GM12878 (cell line): ENCODE measurements around the gene PACS1. TPM values are rescaled to one million over a fixed set of nuclear protein-coding genes. Genes with fewer than 3 reads are reported as not detected.

ENCODE experiments used
- ASH2L ChIP-seq: fragments of 300-600, 200-600 bp; sonication (generic); IDR thresholded peaks from 2 replicates; pipeline ENCODE4 v1.6.1; 2017; ENCODE audit warnings: low read depth, mild to moderate bottlenecking, borderline replicate concordance
- CBX5 ChIP-seq: sonication (generic); IDR thresholded peaks from 2 replicates; pipeline ENCODE4 v1.6.1; 2016; ENCODE audit warnings: low read depth, moderate library complexity, mild to moderate bottlenecking, inconsistent platforms
- CHD2 ChIP-seq: IDR thresholded peaks from 2 replicates; pipeline ENCODE4 v1.6.1; 2011; ENCODE audit warnings: low read depth, low read length, improper control_type of control experiment, borderline replicate concordance
- DPF2 ChIP-seq: fragments of 450-650 bp; IDR thresholded peaks from 2 replicates; pipeline ENCODE4 v1.6.1; 2017; ENCODE audit warnings: mild to moderate bottlenecking
- HDAC6 ChIP-seq: fragments of 200-600 bp; sonication (generic); IDR thresholded peaks from one replicate; pipeline ENCODE4 v1.8.0; 2017; ENCODE audit warnings: antibody characterized with exemption; ENCODE audit not compliant: unreplicated experiment
- IRF4 ChIP-seq: IDR thresholded peaks from 2 replicates; pipeline ENCODE4 v1.6.1; 2011; ENCODE audit warnings: low read depth, low read length
- RCOR1 ChIP-seq: conservative IDR thresholded peaks from 2 replicates; pipeline ENCODE4 v1.6.1; 2012; ENCODE audit warnings: low read depth, low read length, improper control_type of control experiment
- SMARCA5 ChIP-seq: fragments of 450-650 bp; IDR thresholded peaks from 2 replicates; pipeline ENCODE4 v1.6.1; 2017; ENCODE audit warnings: mild to moderate bottlenecking
- SP1 ChIP-seq: IDR thresholded peaks from one replicate; pipeline ENCODE4 v1.6.1; 2011; ENCODE audit warnings: low read depth, low read length
- STAT3 ChIP-seq: IDR thresholded peaks from 2 replicates; pipeline ENCODE4 v1.6.1; 2011; ENCODE audit warnings: low read depth, low read length, improper control_type of control experiment
- SUPT20H ChIP-seq: IDR thresholded peaks from 2 replicates; pipeline ENCODE4 v1.6.1; 2011; ENCODE audit warnings: low read depth, mild to moderate bottlenecking, low read length, moderate library complexity, borderline replicate concordance; ENCODE audit not compliant: control insufficient read depth
- TAF1 ChIP-seq: IDR thresholded peaks from 2 replicates; pipeline ENCODE4 v1.6.1; 2011; ENCODE audit warnings: mild to moderate bottlenecking, low read depth, low read length, borderline replicate concordance
- TBL1XR1 ChIP-seq: IDR thresholded peaks from 2 replicates; pipeline ENCODE4 v1.6.1; 2012; ENCODE audit warnings: low read depth, low read length, improper control_type of control experiment
- ZNF217 ChIP-seq: fragments of 450-650 bp; IDR thresholded peaks from 2 replicates; pipeline ENCODE4 v1.6.1; 2017; ENCODE audit warnings: antibody characterized with exemption, mild to moderate bottlenecking
- ZNF622 ChIP-seq: fragments of 450-650 bp; IDR thresholded peaks from 2 replicates; pipeline ENCODE4 v1.6.1; 2017; ENCODE audit warnings: mild to moderate bottlenecking, inconsistent platforms
- ZSCAN29 ChIP-seq: fragments of 450-650 bp; IDR thresholded peaks from 2 replicates; pipeline ENCODE4 v1.6.1; 2017; ENCODE audit warnings: mild to moderate bottlenecking, moderate library complexity
- polyA plus RNA-seq, 11 experiments: library from polyadenylated mRNA; depleted of rRNA in 4 of 11; unstranded in 6 of 11; stranded (reverse) in 5 of 11; fragments of >200 nt; fragmentation: Nextera tagmentation in 4 of 11; fragmentation: Illumina TruSeq in 1 of 11; extraction: Ambion mirVana in 4 of 11; extraction: Trizol in 1 of 11; gene quantifications; 1 replicate in 1 of 11; 2 replicates in 10 of 11; pipeline versions ENCODE4 v1.2.1 to v1.2.3, GENCODE V29; 2011 to 2016; ENCODE audit warnings: inconsistent platforms in 2 of 11, missing spikeins in 2 of 11, low read depth in 1 of 11
- total RNA-seq, 4 experiments: library from RNA; depleted of rRNA in 3 of 4; stranded (reverse); fragments of >200 nt in 3 of 4; fragmentation: Illumina TruSeq in 1 of 4; extraction: Trizol in 1 of 4; gene quantifications; 2 replicates each; pipeline versions ENCODE4 v1.2.1 to v1.2.3, GENCODE V29; 2013 to 2021
- TF ChIP-seq, protein P1 (sequence below): fragments of 450-650 bp; formaldehyde crosslinking; IDR thresholded peaks from 2 replicates; pipeline ENCODE4 v1.4.0; 2020; ENCODE audit warnings: mild to moderate bottlenecking, moderate library complexity
- TF ChIP-seq, protein P2 (sequence below): IDR thresholded peaks from 2 replicates; pipeline ENCODE4 v1.6.1; 2012; ENCODE audit warnings: low read depth, low read length, improper control_type of control experiment
- TF ChIP-seq, protein P3 (sequence below): fragments of 450-650 bp; IDR thresholded peaks from 2 replicates; pipeline ENCODE4 v1.6.1; 2018; ENCODE audit warnings: borderline replicate concordance, mild to moderate bottlenecking; ENCODE audit not compliant: partially characterized antibody
- TF ChIP-seq, protein P4 (sequence below): fragments of 450-650 bp; IDR thresholded peaks from 2 replicates; pipeline ENCODE4 v1.6.1; 2017; ENCODE audit warnings: mild to moderate bottlenecking

The PACS1 gene
- total and polyA plus RNA-seq, 10 of the 15 experiments (the other 5 are each of a cell fraction or from before 2014, with no cell fraction given), result 1.1 to 74.3 (median 17.9) TPM

DNA sequence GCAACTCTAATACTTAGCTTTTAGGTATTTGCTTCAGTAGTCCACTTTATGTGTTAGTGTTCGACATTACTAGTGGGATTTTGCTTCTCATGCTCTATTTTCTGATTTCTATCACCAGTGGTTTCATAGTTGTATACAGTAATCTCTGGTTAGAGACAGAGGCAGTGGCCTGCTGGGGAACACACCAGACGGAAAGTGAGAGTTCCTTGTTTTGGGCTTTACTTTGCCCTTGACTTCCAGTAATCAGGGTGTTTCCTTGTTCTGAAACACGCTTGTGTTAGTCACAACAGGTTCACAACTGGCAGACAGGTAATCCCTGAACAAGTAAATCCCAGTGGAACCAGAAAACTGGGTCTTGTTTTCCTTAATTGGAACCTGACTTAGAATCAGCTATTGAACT is 56.0 kb downstream of the PACS1 start (continued):
- TF ChIP-seq, protein P1, sequence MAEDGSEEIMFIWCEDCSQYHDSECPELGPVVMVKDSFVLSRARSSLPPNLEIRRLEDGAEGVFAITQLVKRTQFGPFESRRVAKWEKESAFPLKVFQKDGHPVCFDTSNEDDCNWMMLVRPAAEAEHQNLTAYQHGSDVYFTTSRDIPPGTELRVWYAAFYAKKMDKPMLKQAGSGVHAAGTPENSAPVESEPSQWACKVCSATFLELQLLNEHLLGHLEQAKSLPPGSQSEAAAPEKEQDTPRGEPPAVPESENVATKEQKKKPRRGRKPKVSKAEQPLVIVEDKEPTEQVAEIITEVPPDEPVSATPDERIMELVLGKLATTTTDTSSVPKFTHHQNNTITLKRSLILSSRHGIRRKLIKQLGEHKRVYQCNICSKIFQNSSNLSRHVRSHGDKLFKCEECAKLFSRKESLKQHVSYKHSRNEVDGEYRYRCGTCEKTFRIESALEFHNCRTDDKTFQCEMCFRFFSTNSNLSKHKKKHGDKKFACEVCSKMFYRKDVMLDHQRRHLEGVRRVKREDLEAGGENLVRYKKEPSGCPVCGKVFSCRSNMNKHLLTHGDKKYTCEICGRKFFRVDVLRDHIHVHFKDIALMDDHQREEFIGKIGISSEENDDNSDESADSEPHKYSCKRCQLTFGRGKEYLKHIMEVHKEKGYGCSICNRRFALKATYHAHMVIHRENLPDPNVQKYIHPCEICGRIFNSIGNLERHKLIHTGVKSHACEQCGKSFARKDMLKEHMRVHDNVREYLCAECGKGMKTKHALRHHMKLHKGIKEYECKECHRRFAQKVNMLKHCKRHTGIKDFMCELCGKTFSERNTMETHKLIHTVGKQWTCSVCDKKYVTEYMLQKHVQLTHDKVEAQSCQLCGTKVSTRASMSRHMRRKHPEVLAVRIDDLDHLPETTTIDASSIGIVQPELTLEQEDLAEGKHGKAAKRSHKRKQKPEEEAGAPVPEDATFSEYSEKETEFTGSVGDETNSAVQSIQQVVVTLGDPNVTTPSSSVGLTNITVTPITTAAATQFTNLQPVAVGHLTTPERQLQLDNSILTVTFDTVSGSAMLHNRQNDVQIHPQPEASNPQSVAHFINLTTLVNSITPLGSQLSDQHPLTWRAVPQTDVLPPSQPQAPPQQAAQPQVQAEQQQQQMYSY (CRISPR knock-in tag), result no peak
- TF ChIP-seq HDAC6 (no peak), ASH2L (no peak), CHD2 (0 out of 2 replicates have a peak, but pooled peaks have one; percentile 13), SP1 (peak; percentile 36), SUPT20H (no peak), RCOR1 (no peak), TBL1XR1 (peak; percentile 36), SMARCA5 (peak; percentile 10; the same call in 1 of the 2 replicates), TAF1 (0 out of 2 replicates have a peak, but pooled peaks have one; percentile 36), ZNF217 (no peak), ZNF622 (no peak), IRF4 (0 out of 2 replicates have a peak, but pooled peaks have one; percentile 27), STAT3 (peak; percentile 90; the same call in 1 of the 2 replicates), CBX5 (0 out of 2 replicates have a peak, but pooled peaks have one; percentile 10), ZSCAN29 (no peak), DPF2 (no peak)
- TF ChIP-seq, protein P2, sequence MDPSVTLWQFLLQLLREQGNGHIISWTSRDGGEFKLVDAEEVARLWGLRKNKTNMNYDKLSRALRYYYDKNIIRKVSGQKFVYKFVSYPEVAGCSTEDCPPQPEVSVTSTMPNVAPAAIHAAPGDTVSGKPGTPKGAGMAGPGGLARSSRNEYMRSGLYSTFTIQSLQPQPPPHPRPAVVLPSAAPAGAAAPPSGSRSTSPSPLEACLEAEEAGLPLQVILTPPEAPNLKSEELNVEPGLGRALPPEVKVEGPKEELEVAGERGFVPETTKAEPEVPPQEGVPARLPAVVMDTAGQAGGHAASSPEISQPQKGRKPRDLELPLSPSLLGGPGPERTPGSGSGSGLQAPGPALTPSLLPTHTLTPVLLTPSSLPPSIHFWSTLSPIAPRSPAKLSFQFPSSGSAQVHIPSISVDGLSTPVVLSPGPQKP, result no peak
- TF ChIP-seq, protein P3, sequence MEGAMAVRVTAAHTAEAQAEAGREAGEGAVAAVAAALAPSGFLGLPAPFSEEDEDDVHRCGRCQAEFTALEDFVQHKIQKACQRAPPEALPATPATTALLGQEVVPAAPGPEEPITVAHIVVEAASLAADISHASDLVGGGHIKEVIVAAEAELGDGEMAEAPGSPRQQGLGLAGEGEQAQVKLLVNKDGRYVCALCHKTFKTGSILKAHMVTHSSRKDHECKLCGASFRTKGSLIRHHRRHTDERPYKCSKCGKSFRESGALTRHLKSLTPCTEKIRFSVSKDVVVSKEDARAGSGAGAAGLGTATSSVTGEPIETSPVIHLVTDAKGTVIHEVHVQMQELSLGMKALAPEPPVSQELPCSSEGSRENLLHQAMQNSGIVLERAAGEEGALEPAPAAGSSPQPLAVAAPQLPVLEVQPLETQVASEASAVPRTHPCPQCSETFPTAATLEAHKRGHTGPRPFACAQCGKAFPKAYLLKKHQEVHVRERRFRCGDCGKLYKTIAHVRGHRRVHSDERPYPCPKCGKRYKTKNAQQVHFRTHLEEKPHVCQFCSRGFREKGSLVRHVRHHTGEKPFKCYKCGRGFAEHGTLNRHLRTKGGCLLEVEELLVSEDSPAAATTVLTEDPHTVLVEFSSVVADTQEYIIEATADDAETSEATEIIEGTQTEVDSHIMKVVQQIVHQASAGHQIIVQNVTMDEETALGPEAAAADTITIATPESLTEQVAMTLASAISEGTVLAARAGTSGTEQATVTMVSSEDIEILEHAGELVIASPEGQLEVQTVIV, result no peak
- TF ChIP-seq, protein P4, sequence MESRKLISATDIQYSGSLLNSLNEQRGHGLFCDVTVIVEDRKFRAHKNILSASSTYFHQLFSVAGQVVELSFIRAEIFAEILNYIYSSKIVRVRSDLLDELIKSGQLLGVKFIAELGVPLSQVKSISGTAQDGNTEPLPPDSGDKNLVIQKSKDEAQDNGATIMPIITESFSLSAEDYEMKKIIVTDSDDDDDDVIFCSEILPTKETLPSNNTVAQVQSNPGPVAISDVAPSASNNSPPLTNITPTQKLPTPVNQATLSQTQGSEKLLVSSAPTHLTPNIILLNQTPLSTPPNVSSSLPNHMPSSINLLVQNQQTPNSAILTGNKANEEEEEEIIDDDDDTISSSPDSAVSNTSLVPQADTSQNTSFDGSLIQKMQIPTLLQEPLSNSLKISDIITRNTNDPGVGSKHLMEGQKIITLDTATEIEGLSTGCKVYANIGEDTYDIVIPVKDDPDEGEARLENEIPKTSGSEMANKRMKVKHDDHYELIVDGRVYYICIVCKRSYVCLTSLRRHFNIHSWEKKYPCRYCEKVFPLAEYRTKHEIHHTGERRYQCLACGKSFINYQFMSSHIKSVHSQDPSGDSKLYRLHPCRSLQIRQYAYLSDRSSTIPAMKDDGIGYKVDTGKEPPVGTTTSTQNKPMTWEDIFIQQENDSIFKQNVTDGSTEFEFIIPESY, result no peak
